Measurements from ENCODE around the gene IFNLR1.

IFNLR1 gene

GRCh38 chr1:24134376-24134775, 52.7 kb downstream of the IFNLR1 start:
- Mint-ChIP-seq H3K27ac (no peak overlapping the region), H3K4me1 (peaks cover 8% of the 10 kb centered on the region), H3K9me3 (peaks cover 26% of the 10 kb centered on the region), H3K27me3 (ENCODE audit: low read depth, poor library complexity) (peaks cover 5% of the 10 kb centered on the region), H3K4me3 (no peak overlapping the region), H3K36me3 (ENCODE audit: low read depth) (no peaks in the 10 kb centered on the region)
- no peak for DNase-seq
- TF ChIP-seq, protein P1, sequence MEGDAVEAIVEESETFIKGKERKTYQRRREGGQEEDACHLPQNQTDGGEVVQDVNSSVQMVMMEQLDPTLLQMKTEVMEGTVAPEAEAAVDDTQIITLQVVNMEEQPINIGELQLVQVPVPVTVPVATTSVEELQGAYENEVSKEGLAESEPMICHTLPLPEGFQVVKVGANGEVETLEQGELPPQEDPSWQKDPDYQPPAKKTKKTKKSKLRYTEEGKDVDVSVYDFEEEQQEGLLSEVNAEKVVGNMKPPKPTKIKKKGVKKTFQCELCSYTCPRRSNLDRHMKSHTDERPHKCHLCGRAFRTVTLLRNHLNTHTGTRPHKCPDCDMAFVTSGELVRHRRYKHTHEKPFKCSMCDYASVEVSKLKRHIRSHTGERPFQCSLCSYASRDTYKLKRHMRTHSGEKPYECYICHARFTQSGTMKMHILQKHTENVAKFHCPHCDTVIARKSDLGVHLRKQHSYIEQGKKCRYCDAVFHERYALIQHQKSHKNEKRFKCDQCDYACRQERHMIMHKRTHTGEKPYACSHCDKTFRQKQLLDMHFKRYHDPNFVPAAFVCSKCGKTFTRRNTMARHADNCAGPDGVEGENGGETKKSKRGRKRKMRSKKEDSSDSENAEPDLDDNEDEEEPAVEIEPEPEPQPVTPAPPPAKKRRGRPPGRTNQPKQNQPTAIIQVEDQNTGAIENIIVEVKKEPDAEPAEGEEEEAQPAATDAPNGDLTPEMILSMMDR (IDR thresholded peaks at IDR 0.05): no peak

- Mint-ChIP-seq H3K4me3 (no peak overlapping the region), H3K4me1 (peaks cover 8% of the 10 kb centered on the region), H3K9me3 (peaks cover 26% of the 10 kb centered on the region)
These were observed 53.3 kb downstream of the IFNLR1 start for GRCh38 chr1:24133819-24134218.

GRCh38 chr1:24130385-24130784, 56.7 kb downstream of the IFNLR1 start:
- H3K27me3 Mint-ChIP-seq (ENCODE audit: low read depth, poor library complexity): peaks cover 15% of the 10 kb centered on the region
- no peak overlapping the region for H3K27ac Mint-ChIP-seq
- H3K9me3 Mint-ChIP-seq: peaks cover 26% of the 10 kb centered on the region

More at GRCh38 chr1:24133819-24134218, 53.3 kb downstream of the IFNLR1 start:
- Mint-ChIP-seq H3K27me3 (ENCODE audit: low read depth, poor library complexity) (peaks cover 6% of the 10 kb centered on the region), H3K27ac (no peak overlapping the region), H3K36me3 (ENCODE audit: low read depth) (no peaks in the 10 kb centered on the region)
- DNase-seq: no peak
- TF ChIP-seq, protein P1 (IDR thresholded peaks at IDR 0.05): no peak

DNA sequence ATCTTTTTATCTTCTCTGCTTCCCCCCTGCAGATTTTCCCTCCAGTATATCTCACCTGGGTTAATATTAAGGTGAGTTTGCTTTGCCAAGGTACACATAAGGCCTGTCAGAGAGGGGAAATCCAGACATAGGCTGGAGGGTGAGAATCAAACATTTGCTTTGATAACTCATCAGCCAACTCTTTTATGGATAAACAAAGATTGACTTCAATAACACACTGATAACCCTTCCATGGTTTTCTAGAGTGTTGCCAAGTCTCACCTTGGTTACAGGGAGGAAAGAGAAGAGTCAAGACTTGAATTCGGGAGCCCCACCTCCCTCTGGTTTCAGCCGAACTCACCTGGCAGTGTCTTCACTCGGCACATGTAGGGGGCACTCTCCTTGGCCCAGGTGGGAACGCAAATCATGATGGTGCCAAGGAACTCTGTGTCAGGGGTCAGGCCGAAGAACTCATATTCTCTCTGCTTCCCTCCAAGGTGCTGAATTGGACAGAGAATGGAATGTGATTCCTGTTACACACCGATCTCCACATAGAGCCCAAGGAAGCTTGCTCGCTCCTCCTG, 59.2 kb downstream of the IFNLR1 start:
- TF ChIP-seq, protein P1 (IDR thresholded peaks at IDR 0.05): no peak
- Mint-ChIP-seq H3K4me3 (no peak overlapping the region), H3K36me3 (ENCODE audit: low read depth) (no peaks in the 10 kb centered on the region), H3K27ac (no peak overlapping the region), H3K27me3 (ENCODE audit: low read depth, poor library complexity) (peaks cover 13% of the 10 kb centered on the region), H3K9me3 (peaks cover 26% of the 10 kb centered on the region), H3K4me1 (no peaks in the 10 kb centered on the region)
- DNase-seq: no peak

More at GRCh38 chr1:24130385-24130784, 56.7 kb downstream of the IFNLR1 start:
- DNase-seq: no peak
- Mint-ChIP-seq H3K4me3 (no peak overlapping the region), H3K4me1 (no peaks in the 10 kb centered on the region), H3K36me3 (ENCODE audit: low read depth) (no peaks in the 10 kb centered on the region)
- TF ChIP-seq, protein P1 (IDR thresholded peaks at IDR 0.05): no peak

GRCh38 chr1:24127134-24127800, 59.8 kb downstream of the IFNLR1 start:
- no peaks in the 10 kb centered on the region for H3K4me1 Mint-ChIP-seq
- H3K36me3 Mint-ChIP-seq (ENCODE audit: low read depth): no peaks in the 10 kb centered on the region
- peaks cover 13% of the 10 kb centered on the region for H3K27me3 Mint-ChIP-seq (ENCODE audit: low read depth, poor library complexity)

More at GRCh38 chr1:24127134-24127800, 59.8 kb downstream of the IFNLR1 start:
- TF ChIP-seq, protein P1 (IDR thresholded peaks at IDR 0.05): no peak
- H3K27ac Mint-ChIP-seq: no peak overlapping the region
- DNase-seq: no peak
- H3K9me3 Mint-ChIP-seq: peaks cover 26% of the 10 kb centered on the region
- no peak overlapping the region for H3K4me3 Mint-ChIP-seq
